GM21390 (cell line): ENCODE measurements around the gene ASXL2.

Experiments
- ATAC-seq: cut with Tn5 transposase; IDR thresholded peaks from one replicate; pipeline ENCODE4 v1.9.1; 2021; ENCODE audit not compliant: unreplicated experiment

ASXL2 gene

DNA sequence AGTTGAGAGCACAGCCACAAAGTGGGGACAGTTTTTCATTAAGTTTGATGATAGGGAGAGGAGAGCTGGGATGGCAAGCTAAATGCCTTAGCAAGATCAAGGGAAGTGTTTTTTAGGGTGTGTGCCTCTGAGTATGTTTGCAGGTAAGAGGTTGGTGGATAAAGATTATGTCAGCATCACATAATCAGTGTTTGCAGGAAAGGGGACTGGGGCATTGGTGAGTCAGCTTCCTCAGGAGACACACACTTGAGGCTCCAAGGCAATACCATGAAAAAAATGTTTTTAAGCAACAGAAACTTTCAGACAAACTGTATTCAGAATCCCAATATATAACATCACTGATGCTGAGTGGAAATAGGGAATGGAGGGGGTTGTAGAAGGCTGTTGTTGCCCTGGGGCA lies 179.5 kb downstream of the ASXL2 start:
- no peak for ATAC-seq

DNA sequence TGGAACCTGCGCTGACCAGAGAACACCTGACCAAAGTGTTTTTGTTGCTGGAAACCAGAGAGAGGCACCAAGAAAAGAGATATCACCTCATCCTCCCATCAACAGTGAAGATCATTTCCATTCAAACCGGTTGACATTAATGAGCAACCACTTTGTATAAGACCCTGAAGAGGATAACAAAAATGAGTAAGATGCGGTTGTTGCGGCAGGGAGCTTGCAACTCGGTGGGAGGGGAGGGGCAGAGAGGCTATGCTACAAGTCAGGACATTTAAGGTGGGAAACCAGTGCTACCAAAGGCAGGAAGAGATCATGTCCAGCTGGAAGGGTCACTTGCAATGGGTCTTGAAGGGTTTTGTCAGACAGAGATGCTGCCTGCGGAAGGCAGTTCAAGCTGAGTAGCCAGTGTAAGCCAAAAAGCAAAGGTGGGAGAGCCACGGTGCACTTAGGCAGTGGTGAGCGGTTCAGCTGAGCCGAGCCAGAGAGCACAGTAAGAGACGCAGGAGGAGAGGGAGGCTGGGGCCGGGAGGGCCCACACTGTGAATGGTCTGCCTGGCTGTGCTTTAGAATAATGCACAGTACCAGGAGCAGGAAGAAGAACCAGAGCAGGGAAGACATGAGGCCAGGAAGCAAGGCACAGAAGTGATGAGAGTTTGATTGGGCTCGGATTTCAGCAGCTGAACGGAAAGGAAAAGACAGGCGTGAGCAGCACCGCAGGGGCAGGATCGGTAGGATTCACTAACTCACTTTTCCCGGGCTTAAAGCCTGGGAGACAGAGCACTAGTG lies 180.5 kb downstream of the ASXL2 start:
- no peak for ATAC-seq

DNA sequence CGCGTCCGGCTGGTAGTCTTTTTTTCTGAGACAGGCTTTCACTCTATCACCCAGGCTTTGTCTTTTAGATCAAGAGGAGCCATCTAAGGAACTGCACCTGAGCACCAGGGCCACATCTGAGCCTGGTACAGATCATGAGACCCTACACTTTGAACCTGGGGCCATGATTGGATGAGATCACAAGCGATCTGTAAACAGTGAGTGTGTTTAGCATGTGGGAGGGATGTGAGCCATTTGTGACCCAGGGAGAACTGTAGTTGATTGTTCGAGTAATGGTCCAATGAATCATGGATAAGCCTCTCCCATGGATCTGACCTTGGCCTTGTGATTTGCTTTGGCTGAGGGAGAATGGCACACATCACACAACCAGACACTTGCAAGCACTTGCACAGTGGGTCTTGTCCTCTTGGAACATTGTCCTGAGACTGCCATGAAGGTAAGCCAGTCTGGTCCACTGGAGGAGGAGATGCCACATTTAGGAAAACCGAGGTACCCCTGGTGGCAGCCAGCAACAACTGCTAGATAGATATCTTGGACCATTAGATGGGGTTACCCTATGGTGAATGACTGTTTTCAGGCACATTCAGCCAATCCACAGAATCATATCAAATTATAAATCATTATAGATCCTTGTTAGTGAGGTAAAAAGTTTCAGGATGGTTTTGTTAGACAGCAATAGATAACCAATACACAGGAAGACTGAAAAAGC lies 185.4 kb downstream of the ASXL2 start:
- no peak for ATAC-seq

DNA sequence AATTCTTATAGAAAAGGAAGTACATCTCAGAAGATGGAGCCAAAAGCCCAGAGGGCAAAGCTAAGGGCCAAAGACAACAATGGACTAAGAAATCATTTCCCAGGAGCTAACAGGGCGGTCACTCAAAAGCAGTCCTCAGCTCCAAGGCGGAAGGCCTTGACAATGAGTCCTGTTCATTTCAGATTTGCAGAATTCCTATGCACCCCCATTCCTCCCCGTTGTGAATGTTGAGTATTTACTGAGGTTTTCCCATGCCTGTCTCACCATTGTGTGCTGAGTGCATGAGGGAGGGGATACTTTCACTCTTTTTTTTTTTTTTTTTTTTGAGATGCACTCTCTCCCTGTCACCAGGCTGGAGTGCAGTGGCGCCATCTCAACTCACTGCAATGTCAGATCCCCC lies 186.1 kb downstream of the ASXL2 start:
- no peak for ATAC-seq

DNA sequence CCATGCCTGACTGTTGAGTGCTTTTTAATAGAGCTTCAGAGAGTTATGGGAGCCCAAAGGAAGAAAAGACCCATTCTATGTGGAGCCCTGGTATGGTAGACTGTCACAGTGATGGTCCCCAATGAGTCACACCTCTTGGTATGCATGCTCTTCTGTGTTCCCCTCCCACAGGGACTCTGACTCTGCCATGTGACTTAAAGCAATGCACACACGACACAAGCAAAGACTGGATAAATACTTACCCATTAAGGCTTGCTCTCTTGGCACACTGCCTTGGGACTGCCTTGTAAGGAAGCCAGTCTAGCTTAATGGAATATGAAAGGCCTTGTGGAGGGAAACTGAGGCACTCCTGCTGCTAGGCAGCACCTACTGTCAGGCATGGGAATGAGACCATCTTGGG lies 188.2 kb downstream of the ASXL2 start:
- no peak for ATAC-seq

DNA sequence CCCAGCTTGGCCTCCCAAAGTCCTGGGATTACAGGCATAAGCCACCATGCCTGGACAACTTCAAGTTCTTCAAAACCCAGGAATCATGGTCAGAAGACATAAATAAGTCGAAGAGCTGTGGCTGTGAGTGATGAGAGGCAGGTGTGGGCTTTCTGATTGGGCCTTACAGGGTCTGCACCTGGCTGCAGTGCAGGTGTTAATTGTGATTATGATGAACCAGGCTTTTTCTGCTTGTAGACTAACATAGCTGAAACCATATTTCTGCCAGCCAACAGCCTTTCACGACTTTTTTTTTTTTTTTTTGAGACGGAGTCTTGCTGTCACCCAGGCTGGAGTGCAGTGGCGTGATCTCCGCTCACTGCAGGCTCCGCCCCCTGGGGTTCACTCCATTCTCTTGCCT lies 190.1 kb downstream of the ASXL2 start:
- ATAC-seq: no peak

DNA sequence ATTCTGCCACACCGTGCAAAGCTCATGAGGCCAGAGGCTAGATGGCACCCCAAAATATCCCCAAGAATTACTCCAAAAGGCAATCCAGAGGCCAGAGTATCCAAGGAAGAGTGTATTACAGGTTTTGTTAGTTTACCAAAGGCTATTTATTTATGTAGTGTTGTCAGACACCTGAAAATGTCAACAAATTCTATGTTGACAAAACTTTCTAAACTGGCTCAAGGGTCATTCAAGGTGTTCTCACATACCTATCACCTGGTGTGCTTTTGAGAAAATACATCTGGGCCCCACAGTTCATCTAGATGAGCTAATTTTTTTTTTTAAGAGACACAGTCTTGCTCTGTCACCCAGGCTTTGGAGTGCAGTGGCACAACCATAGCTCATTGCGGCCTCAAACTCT lies 192.5 kb downstream of the ASXL2 start:
- no peak for ATAC-seq

DNA sequence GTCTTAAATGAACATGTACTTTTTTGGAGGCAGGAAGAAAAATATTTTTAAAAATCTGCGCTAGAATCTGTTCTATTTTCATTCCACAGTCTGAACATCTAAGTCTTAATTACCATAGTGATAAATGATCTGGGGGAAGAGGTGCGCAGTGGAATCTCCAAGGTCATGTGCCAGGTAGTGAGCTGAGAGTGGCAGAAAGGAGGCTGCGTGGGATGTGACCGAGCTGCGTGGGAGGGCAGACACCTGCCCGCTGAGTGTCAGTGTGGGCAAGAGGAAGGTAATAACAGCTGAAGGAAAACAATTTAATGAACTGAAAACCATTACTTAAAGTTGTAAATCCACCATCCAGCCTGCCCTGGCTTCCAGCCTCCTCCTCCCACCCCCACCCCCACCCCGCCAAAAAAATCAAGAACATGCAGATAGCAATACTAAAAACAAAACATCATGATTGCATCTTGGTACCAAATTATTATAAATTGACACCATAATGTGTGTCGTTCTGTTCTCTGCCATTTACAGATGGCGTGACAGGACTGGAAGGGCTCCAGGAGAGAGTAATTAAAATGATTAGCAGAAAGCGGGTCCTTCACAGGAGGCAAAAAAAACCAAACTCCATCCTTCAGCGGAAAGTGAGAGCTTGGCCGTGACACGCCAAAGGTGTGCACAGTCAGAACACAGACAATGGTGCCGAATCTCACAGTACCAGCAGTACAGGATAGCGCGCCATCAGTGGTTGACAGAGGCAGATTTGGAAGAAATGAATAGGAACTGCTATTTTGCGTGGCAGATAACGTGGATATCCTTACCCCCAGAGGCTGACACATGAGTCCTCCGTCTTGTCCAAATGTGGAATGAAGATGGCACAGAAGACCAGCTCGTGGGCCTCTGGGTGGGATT lies 193.5 kb downstream of the ASXL2 start:
- no peak for ATAC-seq
